Superior temporal gyrus (tissue), 1 donor: ENCODE results near the gene CECR2.
A peak's percentile ranks its signal among the peaks of the same experiment; 100 is the strongest.

ENCODE experiments used
- DNase-seq: peaks from one replicate; pipeline ENCODE4 v3.0.0-alpha.2; 2016; ENCODE audit errors: extremely low spot score

Gene CECR2

DNA sequence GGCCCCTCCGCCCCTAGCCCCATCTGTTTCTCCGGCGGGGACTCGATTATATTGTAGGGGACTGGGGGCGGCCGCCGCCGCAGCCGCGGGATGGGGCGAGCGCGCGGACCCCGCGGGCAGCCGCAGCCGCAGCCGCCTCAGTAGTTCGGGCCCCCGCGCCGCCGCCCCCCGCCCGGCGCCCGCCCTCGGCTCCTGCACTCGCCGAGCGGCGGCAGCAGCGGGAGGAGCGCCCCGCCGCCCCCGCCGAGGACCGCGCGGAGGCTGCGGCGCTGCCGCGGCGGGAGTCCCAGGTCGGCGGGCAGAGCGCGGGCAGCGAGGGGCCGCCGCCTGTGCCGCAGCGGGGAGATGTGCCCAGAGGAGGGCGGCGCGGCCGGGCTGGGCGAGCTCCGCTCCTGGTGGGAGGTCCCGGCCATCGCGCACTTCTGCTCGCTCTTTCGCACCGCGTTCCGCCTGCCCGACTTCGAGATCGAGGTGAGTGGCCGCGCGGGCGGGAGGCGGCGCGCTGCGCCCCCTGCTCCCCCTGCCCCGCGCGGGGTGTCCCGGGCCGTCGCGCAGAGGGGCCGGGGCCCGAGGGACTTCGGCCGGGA, at the start of gene CECR2:
CECR2 (plus strand) TSS at position 22 of the 587 bp plus-strand sequence; CDS start at position 346, 324 bp downstream.
- DNase-seq = no peak

DNA sequence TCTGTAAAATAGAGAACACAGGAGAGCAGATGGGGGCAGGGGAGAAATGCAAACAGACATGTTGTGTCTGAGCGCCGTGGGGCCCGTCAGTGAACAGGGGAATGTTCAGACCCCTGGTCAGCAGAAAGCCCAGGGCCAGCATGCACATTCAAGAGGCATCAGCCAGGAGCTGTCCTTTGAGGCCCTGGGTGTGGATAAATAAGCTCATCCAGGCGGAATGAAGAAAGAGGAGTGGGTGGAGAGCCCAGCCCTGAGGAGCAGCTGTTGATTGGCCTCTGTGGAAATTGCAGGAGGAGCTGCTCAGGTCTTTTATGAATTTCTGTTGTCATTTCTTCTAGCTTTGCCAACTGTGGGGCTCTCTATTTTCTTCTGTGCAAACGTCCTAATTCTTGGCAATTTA, 49.7 kb upstream of the CECR2 start:
- no peak for DNase-seq

DNA sequence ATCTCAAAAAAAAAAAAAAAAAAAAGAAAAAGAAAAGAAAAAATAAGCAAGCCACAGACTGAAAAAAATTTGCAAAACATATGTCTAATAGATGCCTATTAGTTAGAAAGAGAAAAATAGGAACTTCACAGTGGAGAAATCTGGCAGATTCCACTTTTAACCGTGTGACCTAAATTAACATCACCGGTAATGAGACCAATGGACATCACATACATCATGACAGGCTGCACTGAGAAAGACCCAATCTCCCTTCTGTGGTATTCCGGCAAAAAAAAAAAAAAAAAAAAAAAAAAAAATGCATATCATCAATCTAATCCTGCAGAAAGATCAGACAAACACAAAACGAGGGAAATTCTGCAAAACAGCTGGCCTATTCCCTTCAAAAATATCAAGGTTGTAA, 46.7 kb upstream of the CECR2 start:
- DNase-seq = no peak

DNA sequence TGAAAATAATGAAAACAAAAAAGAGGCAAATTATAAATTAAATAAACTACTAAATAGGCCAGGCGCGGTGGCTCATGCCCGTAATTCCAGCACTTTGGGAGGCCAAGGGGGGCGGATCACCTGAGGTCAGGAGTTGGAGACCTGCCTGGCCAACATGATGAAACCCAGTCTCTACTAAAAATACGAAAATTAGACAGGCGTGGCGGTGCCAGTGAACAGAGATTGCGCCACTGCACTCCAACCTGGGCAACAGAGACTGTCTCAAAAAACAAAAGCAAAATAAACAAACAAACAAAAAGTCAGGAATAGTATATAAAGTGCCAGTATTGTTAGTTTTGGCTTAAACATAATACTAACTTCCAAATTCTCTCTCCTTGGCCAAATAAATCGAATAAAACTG, 37.6 kb upstream of the CECR2 start:
- no peak for DNase-seq

DNA sequence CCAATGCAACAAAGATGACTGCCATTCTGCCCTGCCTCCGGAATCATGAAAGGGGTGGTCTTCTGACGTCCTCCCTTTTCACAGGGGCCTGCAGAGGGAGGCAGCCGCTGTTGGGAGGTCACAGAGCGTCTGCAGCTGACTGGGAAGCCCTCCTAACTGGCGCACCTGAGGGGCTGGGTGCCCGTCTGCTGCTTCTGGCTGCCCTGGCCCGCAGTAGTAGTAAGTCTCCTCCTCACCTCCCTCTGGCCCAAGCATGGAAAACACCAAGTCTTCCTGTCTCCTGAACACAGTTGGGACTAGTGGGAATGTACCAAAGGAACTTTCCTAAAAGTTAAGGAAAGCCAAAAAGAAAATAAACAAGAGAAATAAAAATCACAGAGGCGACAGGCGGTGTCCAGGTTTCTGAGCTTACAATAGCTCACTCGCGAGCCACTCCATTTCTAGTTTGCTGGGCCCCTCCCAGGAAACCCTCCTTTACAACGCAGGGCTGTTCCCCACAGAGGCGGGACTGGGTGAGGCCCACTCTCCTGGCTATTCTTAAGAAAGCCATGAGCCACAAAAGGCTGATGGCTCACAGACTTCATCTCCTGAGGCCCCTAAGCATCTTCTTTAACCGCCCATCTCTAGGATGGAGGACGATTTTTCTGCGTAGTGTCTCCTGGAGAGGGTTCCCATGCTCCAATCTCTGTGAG, 37.0 kb upstream of the CECR2 start:
- no peak for DNase-seq

DNA sequence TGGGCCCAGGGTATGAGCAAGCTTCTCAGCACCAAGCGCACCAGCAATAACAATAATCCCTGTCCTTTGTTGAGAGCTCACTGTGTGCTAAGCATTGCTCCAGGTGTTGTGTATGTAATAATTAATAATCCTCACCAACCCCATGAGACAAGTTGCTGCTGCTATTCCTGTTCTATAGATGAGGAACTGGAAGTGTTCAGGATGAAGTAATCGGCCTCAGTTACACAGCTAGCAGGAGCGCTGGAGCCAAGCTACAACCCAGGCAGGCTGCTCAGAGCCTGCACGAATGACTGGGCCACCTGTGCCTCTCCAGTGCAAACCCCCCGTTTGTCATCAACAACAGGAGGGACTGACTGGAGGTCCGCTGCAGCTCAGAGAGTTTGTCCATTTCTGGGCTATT, 35.2 kb upstream of the CECR2 start:
- DNase-seq = no peak

DNA sequence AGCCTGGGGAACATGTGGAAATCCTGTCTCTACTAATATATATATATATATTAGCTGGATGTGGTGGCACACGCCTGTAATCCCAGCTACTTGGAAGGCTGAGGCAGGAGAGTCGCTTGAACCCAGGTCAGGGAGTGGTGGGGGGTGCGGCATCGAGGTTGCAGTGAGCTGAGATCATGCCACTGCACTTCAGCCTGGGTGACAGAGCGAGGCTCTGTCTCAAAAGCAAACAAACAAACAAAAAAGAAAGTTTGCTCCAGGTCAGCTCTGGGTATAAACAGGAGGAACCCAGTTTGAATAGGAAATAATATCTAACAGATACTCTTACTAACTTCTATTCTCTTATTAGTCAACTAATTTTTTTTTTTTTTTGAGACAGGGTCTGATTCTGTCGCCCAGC, 34.3 kb upstream of the CECR2 start:
- no peak for DNase-seq

DNA sequence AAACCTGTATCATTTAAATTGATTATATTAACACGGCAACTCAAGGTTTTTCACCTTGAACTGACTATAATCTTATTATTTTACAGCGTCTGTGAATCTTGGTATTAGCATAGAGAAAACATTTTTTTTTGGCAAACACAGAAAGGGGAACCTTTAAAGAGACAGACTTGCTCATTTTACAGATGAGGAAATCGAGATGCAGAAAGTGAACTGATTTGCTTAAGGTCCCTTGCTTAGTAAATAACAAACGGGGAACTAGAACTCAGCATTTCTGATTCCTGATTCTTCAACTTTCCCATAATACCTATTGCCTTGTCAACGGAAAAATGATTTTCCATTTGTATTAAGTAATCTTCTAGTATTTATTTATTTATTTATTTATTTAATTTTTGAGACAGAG, 33.2 kb upstream of the CECR2 start:
- DNase-seq = no peak

DNA sequence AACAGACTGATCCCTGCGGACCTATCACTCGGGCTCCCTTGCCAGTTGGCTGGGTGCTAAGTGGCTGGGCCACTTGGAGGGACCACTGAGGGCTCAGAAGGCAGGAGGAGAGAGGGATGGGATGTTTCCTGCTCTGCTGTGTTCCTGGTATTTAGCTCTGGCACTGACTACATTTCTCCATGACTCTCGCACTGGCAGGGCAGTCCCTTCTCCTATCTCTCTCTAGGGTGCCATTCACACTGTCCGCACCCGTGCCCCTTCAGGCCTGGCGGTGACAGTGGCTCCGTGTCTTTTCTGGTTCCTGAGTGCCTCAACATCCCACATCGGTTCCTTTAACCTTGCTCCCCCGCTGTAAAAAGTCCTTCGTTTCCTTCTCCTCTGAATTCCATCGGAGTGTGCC, 31.6 kb upstream of the CECR2 start:
- DNase-seq = no peak

DNA sequence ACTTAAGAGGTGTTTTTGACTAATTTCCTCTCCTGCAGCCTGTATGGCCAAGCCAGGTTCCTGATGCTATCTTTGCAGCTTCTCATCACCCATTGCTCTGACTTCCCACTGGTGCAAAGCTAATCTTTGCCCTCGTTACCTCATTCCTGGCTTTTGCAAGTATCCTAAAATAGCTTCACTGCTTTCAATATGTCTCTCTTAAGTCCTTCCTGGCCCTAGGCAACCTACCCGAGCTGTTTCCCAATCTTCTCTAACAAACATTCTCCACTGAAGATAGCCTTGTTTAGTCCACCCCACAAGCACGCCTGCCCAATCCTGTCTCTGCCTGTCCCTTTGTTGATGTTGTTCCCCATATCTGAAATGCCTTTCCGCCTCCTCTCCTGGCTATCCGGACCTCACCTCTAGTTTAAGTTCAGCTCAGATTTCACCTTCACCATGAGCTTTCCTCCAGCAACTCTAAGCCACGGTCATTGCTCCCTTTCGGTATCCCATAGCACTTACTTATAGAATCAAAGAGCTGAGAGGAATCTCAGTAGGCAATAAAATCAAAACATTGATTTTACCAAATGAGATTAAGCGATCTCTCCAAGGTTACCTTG, 30.1 kb upstream of the CECR2 start:
- DNase-seq = no peak

DNA sequence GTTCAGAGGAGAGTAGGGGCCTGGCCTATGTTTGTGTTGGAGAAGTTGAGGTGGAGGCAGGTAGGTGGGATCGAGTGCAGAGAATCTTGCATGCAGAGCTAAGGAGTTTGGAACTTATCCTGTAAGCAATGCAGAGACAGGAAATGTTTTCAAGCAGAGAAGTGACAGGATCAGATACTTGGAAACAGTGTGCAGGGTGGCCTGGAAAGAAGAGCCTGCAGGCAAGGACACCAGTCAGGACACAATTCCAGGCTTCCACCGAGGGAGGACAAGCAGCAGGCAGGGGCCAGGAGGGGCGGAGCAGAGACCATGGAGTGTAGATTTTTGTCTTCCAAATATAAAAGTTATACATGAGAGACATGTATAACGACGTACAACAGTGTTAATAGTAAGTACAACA, 26.9 kb upstream of the CECR2 start:
- no peak for DNase-seq

DNA sequence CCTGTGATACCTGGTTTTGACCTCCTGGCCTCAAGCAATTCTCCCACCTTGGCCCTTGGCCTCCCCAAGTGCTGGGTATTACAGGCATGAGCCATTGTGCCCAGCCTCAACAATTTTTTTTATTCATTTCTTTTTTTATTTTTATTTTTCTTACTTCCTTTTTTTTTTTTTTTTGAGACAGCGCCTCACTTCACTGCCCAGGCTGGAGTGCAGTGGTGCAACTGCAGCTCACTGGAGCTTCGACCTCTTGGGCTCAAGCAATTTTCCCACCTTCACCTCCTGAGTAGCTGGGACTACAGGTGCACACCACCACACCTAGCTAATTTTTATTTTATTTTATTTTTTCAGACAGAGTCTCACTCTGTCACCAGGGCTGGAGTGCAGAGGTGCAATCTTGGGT, 25.5 kb upstream of the CECR2 start:
- DNase-seq = no peak

DNA sequence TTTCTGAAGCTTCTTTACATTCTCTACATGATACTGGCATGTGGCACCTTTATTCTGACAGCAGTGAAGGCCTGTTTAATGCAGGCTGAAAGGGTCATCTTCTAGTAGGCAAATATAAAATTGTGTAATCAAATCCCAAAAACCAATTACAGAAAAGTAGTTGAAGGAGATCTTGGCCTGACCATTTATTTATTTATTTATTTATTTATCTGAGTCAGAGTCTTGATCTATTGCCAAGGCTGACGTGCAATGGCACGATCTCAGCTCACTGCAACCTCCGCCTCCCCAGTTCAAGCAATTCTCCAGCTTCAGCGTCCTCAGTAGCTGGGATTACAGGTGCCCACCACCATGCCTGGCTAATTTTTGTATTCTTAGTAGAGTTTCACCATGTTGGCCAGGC, 22.7 kb upstream of the CECR2 start:
- no peak for DNase-seq

DNA sequence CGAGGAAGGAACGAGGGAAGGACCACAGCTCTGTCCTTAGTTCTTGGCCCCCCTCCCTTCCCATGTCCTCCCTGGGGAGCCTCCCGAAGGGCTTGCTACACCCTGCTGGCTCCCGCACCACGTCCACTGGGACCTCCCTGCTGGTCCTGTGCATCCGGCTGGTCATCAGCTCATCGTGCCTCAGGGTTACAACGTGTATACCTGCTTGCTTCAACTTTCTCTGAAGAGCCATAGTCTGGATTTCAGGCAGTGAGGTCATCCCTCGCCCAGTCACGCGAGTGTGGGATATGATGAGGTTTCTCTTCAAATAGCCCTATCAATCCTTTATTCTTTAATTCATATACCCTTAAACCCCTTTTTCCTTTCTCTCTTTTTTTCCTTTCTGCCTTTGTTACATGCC, 21.5 kb upstream of the CECR2 start:
- no peak for DNase-seq

DNA sequence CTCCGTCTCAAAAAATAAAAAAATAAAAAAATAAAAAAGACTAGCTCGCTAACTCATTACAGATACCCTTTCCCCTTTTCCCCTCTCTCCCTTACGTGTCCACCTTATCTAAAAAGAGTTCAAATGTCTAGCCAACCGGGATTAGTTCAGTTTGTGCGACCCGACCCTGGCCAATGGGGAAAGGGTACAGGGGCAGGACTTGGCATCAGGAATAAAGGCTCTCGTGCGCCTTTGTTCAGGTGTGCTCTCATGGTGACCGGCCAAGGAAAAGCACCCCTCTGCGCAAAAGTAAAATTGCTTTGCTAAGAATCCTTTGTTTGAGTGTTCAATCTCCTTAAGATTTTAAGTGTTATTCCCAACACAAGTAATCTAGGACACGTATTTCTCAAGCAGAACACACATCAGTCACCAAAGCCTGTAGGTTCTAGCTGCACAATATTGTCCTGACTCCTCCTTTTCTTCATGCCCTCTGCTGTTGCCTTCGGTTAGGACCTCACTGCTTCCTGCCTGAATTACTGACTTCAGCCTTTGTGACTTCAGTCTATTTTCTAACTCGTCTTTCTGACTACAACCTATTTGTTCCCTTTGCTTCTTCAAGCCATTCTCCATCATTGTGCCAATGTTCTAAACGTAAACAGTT, 20.7 kb upstream of the CECR2 start:
- no peak for DNase-seq

DNA sequence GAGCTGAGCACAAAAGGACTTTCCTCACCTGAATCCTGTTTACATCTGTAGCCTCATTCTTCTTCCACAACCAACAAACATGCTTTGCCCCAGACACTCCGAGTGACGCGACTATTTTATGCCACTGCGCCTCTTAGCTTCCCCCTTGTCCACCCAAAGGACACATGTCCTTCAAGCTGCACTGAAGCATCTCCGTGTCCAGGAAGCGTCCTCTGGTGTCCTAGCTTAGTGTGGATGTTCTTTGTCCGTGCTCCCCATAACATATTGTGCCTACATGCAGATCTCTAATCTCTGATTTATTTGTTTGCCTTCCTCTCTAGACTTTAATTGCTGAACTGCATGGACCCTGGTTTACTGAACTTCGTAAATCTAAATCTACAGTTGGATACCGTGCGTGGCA, 20.1 kb upstream of the CECR2 start:
- no peak for DNase-seq

DNA sequence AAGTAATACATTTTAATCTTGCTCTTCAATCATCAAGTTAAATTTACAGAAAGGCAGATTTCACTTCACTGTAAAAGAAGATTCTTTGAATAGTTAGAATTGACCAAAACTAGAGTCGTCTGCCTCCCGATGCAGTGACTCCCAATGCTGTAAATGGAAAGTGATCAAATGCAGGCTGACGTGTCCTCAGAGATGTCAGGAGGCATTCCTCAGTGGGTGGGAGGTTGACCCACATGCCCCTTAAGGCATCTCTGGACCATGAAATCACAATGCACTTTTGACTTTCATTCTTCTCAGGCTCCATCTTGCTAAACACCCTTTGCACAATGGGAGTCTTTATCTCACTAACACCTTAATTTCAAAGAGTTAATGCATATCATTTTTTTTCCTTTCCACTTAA, 19.0 kb upstream of the CECR2 start:
- DNase-seq = no peak

DNA sequence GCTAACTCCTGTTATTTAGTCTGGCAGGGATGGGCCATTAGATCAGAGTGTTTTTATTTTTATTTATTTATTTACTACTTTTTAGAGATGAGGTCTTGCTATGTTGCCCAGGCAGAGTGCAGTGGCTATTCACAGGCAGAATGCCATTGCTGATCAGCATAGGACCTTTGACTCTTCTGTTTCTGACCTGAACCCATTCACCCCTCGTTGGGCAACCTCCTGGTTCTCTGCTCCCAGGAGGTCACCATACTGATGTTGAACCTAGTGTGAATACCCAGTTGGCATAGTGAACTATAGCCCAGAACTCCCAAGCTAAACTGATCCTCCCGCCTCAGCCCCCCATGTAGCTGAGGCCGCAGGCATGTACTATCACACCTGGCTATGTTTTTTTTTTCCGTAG, 16.5 kb upstream of the CECR2 start:
- DNase-seq = no peak

DNA sequence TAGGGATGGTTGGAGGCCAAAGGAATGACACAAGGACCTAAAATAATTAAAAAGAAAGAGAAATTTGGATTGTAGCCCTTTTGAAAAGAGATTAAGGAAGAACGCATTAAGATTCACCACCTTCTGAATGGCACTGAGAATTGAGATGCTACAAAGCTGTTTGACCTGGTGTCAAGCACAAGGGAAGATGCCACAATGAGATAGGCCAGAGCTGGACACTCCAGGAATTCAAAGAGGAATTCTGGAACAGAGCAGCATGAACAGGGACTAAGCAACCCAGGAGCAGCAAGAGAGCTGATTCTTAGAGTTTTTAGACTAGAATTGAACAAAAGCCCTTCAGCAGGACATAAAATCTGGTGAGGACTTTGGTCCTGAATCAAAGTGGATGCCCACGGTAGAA, 11.6 kb upstream of the CECR2 start:
- no peak for DNase-seq

DNA sequence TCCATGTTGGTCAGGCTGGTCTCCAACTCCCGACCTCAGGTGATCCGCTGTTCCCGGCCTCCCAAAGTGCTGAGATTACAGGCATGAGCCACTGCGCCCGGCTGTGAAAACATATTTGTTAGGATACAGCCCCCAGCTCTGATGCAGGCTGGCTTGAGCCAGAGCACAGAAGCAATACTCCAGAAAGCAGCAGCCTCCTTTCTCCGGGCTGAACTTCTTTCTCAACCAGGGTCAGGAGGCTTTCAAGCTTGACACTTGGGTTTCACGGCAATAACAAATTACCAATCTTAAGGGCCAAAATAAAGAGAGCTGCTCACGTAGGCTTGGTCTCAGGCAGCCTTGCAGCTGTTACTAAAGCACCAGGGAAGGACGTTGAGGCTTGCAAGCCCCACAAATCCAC, 10.8 kb upstream of the CECR2 start:
- no peak for DNase-seq

DNA sequence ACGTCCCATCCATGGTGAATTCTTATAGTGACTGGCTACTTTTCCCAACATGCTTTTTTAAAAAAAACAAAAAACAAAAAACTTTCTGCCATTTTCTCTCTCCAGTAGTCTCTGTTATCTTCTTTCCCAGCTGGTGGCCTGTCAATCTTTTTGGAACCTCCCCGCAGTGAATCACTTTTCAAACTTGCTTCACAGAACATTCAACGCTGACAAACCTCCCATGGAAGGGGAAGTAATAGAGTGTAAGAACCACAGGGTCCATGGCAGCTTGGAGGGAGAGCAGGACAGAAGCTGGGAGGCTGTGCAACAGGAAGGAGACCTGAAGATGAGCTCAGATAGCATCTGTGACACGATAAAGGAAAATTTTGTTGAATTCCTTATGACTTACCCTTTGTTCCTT, 9.8 kb upstream of the CECR2 start:
- no peak for DNase-seq

DNA sequence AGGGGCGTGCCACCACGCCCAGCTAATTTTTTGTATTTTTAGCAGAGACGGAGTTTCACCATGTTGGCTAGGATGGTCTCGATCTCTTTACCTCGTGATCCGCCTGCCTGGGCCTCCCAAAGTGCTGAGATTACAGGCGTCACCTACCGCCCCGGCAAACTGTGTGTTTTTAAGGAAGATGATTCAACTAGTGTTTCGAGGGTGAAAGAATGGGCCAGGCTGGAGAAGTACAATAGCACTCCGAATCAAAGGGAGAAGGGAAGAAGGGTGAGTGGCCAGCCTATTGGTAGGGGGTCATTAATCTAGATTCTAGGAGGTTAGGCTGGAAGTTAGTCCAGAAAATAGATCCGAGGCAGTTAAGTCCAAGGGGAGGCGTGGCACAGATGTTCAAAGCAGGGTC, 2.9 kb upstream of the CECR2 start:
- no peak for DNase-seq

DNA sequence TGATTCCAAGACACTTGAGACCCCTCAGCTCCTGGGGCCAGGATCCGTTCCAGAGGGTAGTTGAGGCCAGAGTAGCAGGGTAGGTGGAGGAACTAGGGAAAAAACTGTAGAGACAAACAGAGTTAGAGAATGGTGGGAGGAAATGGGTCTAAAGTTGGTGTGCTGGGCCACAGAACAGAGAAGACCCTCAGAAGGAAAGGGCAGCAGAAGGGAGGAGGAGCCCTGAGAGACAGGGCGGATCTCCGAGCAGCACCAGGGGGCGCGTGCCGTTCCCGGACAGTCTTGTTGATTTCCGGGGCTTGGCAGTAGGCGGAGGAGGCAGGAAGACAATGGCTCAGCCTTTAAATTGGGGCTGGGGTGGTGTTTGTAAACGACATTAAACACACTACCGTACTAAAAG, 2.4 kb upstream of the CECR2 start:
- peak; percentile 57 for DNase-seq
